Liver (tissue), 3 donors: ENCODE data around the gene TEC.

ENCODE experiments used
- GABPA ChIP-seq, 2 donors: IDR thresholded peaks in 1 of 2; conservative IDR thresholded peaks in 1 of 2; 2 replicates each; pipeline ENCODE4 v1.6.1; 2016; ENCODE audit warnings: antibody characterized with exemption in 2 of 2, mild to moderate bottlenecking in 1 of 2, moderate library complexity in 1 of 2
- JUND ChIP-seq, 2 donors: IDR thresholded peaks; 2 replicates each; pipeline ENCODE4 v1.6.1; 2016; ENCODE audit warnings: antibody characterized with exemption in 2 of 2
- NR2F2 ChIP-seq: IDR thresholded peaks from 2 replicates; pipeline ENCODE4 v1.6.1; 2016; ENCODE audit warnings: antibody characterized with exemption
- RAD21 ChIP-seq, 2 donors: IDR thresholded peaks; 2 replicates each; pipeline ENCODE4 v1.6.1; 2016; ENCODE audit warnings: antibody characterized with exemption in 2 of 2, mild to moderate bottlenecking in 2 of 2
- RXRA ChIP-seq, 2 donors: IDR thresholded peaks; 2 replicates each; pipeline ENCODE4 v1.6.1; 2017 to 2018; ENCODE audit warnings: antibody characterized with exemption in 2 of 2, mild to moderate bottlenecking in 1 of 2
- TAF1 ChIP-seq: conservative IDR thresholded peaks from 2 replicates; pipeline ENCODE4 v1.6.1; 2016; ENCODE audit warnings: antibody characterized with exemption, mild to moderate bottlenecking
- YY1 ChIP-seq: IDR thresholded peaks from 2 replicates; pipeline ENCODE4 v1.6.1; 2016; ENCODE audit warnings: antibody characterized with exemption, mild to moderate bottlenecking
- TF ChIP-seq, protein P1 (sequence below): IDR thresholded peaks from 2 replicates; pipeline ENCODE4 v1.6.1; 2016; ENCODE audit warnings: antibody characterized with exemption
- TF ChIP-seq, protein P2 (sequence below): fragments of 150-350 bp; IDR thresholded peaks from 2 replicates; pipeline ENCODE4 v1.5.1; 2017; ENCODE audit warnings: improper control_type of control experiment, low read depth, low read length; ENCODE audit not compliant: missing input control
- TF ChIP-seq, protein P3 (sequence below): IDR thresholded peaks from 2 replicates; pipeline ENCODE4 v1.6.1; 2016; ENCODE audit warnings: antibody characterized with exemption, mild to moderate bottlenecking
- TF ChIP-seq, protein P4 (sequence below): IDR thresholded peaks from 2 replicates; pipeline ENCODE4 v1.6.1; 2016; ENCODE audit warnings: antibody characterized with exemption
- donor health status: healthy.
- donor health status: healthy.

DNA sequence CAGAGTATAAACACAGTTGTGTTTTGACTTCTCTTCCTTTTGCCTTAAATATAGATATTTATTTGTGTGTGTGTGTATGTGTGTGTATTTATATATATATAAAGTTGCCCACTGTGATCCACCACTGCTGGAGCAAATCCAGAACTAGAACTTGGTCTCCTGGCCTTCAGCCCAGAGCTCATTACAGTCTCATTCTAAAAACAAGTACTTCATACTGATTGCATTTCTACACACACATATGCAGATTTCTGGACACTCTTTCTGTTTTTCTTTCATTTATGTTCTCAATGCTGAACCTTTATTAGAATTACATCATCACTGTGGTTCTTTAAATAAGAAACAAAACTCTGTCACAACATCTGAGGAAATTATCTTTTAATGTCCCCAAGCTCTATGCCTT lies 136.0 kb downstream of the TEC start:
- TF ChIP-seq, protein P1, sequence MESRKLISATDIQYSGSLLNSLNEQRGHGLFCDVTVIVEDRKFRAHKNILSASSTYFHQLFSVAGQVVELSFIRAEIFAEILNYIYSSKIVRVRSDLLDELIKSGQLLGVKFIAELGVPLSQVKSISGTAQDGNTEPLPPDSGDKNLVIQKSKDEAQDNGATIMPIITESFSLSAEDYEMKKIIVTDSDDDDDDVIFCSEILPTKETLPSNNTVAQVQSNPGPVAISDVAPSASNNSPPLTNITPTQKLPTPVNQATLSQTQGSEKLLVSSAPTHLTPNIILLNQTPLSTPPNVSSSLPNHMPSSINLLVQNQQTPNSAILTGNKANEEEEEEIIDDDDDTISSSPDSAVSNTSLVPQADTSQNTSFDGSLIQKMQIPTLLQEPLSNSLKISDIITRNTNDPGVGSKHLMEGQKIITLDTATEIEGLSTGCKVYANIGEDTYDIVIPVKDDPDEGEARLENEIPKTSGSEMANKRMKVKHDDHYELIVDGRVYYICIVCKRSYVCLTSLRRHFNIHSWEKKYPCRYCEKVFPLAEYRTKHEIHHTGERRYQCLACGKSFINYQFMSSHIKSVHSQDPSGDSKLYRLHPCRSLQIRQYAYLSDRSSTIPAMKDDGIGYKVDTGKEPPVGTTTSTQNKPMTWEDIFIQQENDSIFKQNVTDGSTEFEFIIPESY: no peak
- TF ChIP-seq, protein P2, sequence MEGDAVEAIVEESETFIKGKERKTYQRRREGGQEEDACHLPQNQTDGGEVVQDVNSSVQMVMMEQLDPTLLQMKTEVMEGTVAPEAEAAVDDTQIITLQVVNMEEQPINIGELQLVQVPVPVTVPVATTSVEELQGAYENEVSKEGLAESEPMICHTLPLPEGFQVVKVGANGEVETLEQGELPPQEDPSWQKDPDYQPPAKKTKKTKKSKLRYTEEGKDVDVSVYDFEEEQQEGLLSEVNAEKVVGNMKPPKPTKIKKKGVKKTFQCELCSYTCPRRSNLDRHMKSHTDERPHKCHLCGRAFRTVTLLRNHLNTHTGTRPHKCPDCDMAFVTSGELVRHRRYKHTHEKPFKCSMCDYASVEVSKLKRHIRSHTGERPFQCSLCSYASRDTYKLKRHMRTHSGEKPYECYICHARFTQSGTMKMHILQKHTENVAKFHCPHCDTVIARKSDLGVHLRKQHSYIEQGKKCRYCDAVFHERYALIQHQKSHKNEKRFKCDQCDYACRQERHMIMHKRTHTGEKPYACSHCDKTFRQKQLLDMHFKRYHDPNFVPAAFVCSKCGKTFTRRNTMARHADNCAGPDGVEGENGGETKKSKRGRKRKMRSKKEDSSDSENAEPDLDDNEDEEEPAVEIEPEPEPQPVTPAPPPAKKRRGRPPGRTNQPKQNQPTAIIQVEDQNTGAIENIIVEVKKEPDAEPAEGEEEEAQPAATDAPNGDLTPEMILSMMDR: no peak
- no peak for TF ChIP-seq RAD21 (IDR thresholded peaks at IDR 0.05)
- TF ChIP-seq, protein P3, sequence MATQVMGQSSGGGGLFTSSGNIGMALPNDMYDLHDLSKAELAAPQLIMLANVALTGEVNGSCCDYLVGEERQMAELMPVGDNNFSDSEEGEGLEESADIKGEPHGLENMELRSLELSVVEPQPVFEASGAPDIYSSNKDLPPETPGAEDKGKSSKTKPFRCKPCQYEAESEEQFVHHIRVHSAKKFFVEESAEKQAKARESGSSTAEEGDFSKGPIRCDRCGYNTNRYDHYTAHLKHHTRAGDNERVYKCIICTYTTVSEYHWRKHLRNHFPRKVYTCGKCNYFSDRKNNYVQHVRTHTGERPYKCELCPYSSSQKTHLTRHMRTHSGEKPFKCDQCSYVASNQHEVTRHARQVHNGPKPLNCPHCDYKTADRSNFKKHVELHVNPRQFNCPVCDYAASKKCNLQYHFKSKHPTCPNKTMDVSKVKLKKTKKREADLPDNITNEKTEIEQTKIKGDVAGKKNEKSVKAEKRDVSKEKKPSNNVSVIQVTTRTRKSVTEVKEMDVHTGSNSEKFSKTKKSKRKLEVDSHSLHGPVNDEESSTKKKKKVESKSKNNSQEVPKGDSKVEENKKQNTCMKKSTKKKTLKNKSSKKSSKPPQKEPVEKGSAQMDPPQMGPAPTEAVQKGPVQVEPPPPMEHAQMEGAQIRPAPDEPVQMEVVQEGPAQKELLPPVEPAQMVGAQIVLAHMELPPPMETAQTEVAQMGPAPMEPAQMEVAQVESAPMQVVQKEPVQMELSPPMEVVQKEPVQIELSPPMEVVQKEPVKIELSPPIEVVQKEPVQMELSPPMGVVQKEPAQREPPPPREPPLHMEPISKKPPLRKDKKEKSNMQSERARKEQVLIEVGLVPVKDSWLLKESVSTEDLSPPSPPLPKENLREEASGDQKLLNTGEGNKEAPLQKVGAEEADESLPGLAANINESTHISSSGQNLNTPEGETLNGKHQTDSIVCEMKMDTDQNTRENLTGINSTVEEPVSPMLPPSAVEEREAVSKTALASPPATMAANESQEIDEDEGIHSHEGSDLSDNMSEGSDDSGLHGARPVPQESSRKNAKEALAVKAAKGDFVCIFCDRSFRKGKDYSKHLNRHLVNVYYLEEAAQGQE: no peak
- TF ChIP-seq NR2F2: no peak
- no peak for TF ChIP-seq TAF1
- TF ChIP-seq RXRA (IDR thresholded peaks at IDR 0.05): no peak
- TF ChIP-seq YY1: no peak
- no peak for TF ChIP-seq GABPA (IDR thresholded peaks at IDR 0.05 in 1 of 2, conservative IDR thresholded peaks at IDR 0.05 in 1 of 2)
- TF ChIP-seq, protein P4, sequence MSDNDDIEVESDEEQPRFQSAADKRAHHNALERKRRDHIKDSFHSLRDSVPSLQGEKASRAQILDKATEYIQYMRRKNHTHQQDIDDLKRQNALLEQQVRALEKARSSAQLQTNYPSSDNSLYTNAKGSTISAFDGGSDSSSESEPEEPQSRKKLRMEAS: no peak
- no peak for TF ChIP-seq JUND (IDR thresholded peaks at IDR 0.05)
